ENCODE data around the gene MOSPD2. TPM values are rescaled to one million over a fixed set of nuclear protein-coding genes. Genes with fewer than 3 reads are reported as not detected.

MOSPD2 gene
- total RNA-seq, 3 donors from 2014 or later = 19.7 to 27.8 (median 20.9) TPM

DNA sequence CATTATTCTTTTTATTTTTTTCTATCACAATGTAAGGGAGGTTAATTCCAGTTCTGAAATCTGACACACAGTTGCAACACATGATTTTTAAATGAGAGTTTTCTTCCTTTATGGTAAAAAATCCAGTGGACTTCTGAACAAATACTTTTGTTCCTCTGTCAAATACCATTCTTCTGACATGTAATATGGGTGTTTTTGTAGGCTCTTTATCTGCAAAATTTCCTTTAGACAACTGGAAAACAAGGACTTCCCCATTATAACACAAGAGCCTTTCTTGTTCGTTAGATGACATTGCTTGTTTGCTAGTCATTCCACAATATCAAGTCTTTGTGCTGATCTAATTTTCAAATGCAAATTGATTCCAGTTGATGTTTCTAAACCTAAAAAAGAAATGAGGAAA, 8.0 kb upstream of the MOSPD2 start:
- H3K9me3 ChIP-seq = no peaks in the 10 kb centered on the region
- H3K27ac ChIP-seq = no peak overlapping the region
- H3K4me3 ChIP-seq = no peak overlapping the region
- intact Hi-C loops (cut with DNase I; ENCODE audit: low total_unique reads) = no loop called here
- no peak for TF ChIP-seq POLR2A (IDR thresholded peaks at IDR 0.05)
- no peak for DNase-seq (ENCODE audit: low spot score in 2 of 2)
- H3K36me3 ChIP-seq = no peaks in the 10 kb centered on the region
- H3K27me3 ChIP-seq = no peaks in the 10 kb centered on the region
- H3K4me1 ChIP-seq = no peaks in the 10 kb centered on the region

DNA sequence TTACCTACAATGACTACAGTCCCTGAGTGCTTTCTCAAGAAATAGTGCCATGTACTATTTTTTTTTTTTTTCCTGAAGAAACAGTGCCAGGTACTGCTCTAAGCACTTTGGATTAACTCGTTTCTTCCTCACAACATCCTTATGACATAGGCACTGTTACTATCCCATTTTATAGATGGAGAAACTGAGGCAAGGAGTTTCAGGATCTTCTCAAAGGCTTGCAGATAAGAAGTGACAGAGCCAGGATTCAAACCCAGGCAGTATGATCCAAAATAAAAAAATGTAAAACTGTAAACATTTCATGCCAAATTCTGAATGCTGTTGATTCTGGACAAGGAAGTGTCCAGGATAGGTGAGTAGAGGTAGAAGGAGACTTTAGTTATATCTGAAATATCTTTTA, 1.5 kb upstream of the MOSPD2 start:
- H3K9me3 ChIP-seq = no peaks in the 10 kb centered on the region
- intact Hi-C loops (cut with DNase I; ENCODE audit: low total_unique reads) = no loop called here
- H3K27ac ChIP-seq = no peak overlapping the region
- H3K4me1 ChIP-seq = no peaks in the 10 kb centered on the region
- no peak for DNase-seq (ENCODE audit: low spot score in 2 of 2)
- no peaks in the 10 kb centered on the region for H3K36me3 ChIP-seq
- TF ChIP-seq POLR2AphosphoS5 (IDR thresholded peaks at IDR 0.05) (no peak), POLR2A (IDR thresholded peaks at IDR 0.05) (no peak)
- TF ChIP-seq, protein P1, sequence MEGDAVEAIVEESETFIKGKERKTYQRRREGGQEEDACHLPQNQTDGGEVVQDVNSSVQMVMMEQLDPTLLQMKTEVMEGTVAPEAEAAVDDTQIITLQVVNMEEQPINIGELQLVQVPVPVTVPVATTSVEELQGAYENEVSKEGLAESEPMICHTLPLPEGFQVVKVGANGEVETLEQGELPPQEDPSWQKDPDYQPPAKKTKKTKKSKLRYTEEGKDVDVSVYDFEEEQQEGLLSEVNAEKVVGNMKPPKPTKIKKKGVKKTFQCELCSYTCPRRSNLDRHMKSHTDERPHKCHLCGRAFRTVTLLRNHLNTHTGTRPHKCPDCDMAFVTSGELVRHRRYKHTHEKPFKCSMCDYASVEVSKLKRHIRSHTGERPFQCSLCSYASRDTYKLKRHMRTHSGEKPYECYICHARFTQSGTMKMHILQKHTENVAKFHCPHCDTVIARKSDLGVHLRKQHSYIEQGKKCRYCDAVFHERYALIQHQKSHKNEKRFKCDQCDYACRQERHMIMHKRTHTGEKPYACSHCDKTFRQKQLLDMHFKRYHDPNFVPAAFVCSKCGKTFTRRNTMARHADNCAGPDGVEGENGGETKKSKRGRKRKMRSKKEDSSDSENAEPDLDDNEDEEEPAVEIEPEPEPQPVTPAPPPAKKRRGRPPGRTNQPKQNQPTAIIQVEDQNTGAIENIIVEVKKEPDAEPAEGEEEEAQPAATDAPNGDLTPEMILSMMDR (IDR thresholded peaks at IDR 0.05) = no peak
- H3K4me3 ChIP-seq = no peak overlapping the region
- H3K27me3 ChIP-seq = no peaks in the 10 kb centered on the region

DNA sequence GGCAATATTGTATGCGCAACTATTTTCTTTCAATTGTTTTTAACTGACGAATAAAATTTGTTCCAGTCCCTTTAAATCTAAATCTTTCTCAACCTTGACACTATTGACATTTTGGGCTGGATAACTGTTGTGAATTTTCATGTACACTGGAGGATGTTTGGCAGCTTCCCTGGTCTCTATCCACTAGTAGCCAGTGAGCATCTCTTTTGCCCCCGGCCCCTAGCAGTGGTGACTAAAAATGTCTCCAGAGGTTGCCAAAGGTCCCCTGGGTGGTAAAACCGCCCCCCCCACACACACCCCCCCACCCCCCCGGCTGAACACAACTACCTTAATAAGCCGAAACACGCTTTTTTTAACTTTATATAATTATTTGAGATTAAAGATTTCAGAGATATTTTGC, 866 bp upstream of the MOSPD2 start:
- intact Hi-C loops (cut with DNase I; ENCODE audit: low total_unique reads) = no loop called here
- DNase-seq (ENCODE audit: low spot score in 2 of 2) = no peak
- Histone ChIP-seq H3K4me1 (no peaks in the 10 kb centered on the region), H3K36me3 (no peaks in the 10 kb centered on the region), H3K27ac (no peak overlapping the region), H3K9me3 (no peaks in the 10 kb centered on the region), H3K4me3 (peak overlapping the region; percentile 66 to 75 (median 70)), H3K27me3 (no peaks in the 10 kb centered on the region)
- TF ChIP-seq, protein P1 (IDR thresholded peaks at IDR 0.05) = no peak
- TF ChIP-seq POLR2A (IDR thresholded peaks at IDR 0.05) = no peak
- no peak for TF ChIP-seq POLR2AphosphoS5 (IDR thresholded peaks at IDR 0.05)

DNA sequence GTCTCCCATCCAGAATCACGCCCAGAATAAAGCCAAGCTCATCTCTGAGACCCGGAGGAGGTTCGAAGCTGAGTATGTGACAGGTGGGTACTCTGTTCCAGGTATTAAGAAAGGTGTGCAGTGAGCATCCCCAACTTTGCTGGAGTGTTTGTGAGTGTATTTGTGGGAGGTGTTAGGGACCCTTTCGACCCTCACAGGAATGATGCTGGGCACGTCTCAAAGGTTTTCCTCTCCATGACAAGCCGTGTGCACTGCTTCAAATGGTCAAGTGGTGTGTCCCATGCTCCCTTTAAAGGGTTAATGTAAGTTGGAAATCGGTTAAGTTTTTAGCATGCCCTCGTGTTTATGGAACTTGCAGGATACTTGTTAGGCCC, 442 bp downstream of the MOSPD2 start:
- Histone ChIP-seq H3K9me3 (no peaks in the 10 kb centered on the region), H3K36me3 (no peaks in the 10 kb centered on the region), H3K27me3 (no peaks in the 10 kb centered on the region), H3K27ac (peak overlapping the region; percentile 84 to 90), H3K4me3 (peak overlapping the region; percentile 66 to 75 (median 70)), H3K4me1 (no peaks in the 10 kb centered on the region)
- intact Hi-C loops (cut with DNase I; ENCODE audit: low total_unique reads) = no loop called here
- TF ChIP-seq, protein P1 (IDR thresholded peaks at IDR 0.05) = no peak
- no peak for TF ChIP-seq POLR2A (IDR thresholded peaks at IDR 0.05)
- no peak for TF ChIP-seq POLR2AphosphoS5 (IDR thresholded peaks at IDR 0.05)
- no peak for DNase-seq (ENCODE audit: low spot score in 2 of 2)

DNA sequence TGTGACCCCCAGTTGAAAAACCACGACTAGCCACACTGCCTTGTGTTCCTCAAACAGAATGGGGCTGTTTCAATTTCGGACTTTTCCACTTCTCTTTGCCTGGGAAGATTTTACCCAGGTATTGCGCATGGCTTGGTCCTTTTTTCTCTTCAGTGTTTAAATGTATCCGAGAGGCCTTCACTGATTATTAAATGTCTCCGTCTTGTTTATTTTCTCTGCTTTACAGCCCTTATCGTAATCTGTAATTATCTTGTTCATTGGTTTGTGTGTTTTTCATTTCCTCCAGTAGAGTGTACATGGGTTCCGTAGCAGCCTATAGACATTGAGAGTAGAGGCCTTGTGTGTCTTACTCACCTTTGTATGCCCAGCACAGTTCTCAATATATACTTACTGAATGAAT, 2.4 kb downstream of the MOSPD2 start:
- Histone ChIP-seq H3K4me1 (no peaks in the 10 kb centered on the region), H3K9me3 (no peaks in the 10 kb centered on the region), H3K27ac (no peak overlapping the region), H3K4me3 (no peak overlapping the region), H3K36me3 (no peaks in the 10 kb centered on the region), H3K27me3 (no peaks in the 10 kb centered on the region)
- intact Hi-C loops (cut with DNase I; ENCODE audit: low total_unique reads) = no loop called here
- DNase-seq (ENCODE audit: low spot score in 2 of 2) = no peak
- TF ChIP-seq, protein P1 (IDR thresholded peaks at IDR 0.05) = no peak
- TF ChIP-seq POLR2A (IDR thresholded peaks at IDR 0.05) (no peak), POLR2AphosphoS5 (IDR thresholded peaks at IDR 0.05) (no peak)

DNA sequence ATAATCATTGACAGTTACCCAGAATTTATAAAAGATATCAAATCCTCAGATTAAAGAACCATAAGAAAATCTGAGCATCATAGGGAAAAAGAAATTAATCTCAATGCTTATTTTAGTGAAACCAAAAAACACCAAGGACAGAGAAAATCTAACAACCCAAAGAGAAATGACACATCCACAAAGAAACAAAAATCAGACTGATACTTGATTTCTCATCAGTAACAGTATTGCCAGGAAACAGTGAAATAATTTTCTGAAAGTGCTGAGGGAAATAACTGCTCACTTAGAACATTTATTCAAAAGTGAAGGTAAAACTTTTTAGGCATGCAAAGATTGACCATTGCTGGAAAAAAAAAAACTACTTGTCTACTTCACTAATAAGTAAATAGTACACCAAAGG, 10.6 kb downstream of the MOSPD2 start:
- intact Hi-C loops (cut with DNase I; ENCODE audit: low total_unique reads) = no loop called here
- peaks cover 0 to 4% of the 10 kb centered on the region in 2 donors for H3K27me3 ChIP-seq
- no peaks in the 10 kb centered on the region for H3K36me3 ChIP-seq
- no peak overlapping the region for H3K4me3 ChIP-seq
- H3K9me3 ChIP-seq = no peaks in the 10 kb centered on the region
- no peak for DNase-seq (ENCODE audit: low spot score in 2 of 2)
- H3K4me1 ChIP-seq = no peaks in the 10 kb centered on the region
- TF ChIP-seq POLR2A (IDR thresholded peaks at IDR 0.05) (no peak), POLR2AphosphoS5 (IDR thresholded peaks at IDR 0.05) (no peak)
- TF ChIP-seq, protein P1 (IDR thresholded peaks at IDR 0.05) = no peak
- H3K27ac ChIP-seq = no peak overlapping the region

Data from breast epithelium (tissue), 4 donors.